ENCODE data around the gene EHMT1. TPM values are rescaled to one million over a fixed set of nuclear protein-coding genes. Genes with fewer than 3 reads are reported as not detected.

The EHMT1 gene
- total RNA-seq, 1 experiment from 2014 or later, result 112 TPM

DNA sequence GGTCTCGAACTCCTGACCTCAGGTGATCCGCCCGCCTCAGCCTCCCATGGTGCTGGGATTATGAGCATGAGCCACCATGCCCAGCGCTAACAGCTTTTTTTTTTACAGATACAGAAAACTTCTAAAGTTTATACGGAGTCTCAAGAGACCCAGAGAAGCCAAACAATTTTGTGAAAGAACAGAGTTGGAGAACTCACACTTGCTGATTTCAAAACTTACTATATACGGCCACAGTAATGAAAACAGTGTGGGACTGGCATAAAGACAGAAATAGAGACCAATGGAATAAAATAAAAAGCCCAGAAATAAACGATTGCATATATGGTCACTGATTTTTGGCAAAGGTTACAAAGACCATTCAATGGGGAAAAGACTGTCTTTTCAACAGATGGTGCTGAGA is 173.1 kb downstream of the EHMT1 start:
- no peak overlapping the region for H3K56ac ChIP-seq (ENCODE audit: insufficient read length, low read depth, low read length)
- Mint-ChIP-seq H3K9me3 (no peaks in the 10 kb centered on the region; a peak in 1 of 5 replicates), H3K27ac (no peak overlapping the region), H3K27me3 (ENCODE audit: low read depth) (no peaks in the 10 kb centered on the region), H3K4me1 (peaks cover 2 to 6% of the 10 kb centered on the region in 2 experiments), H3K36me3 (ENCODE audit: insufficient read depth in 1 of 3, low read depth in 3 of 3) (peaks cover 49 to 71% (median 61%) of the 10 kb centered on the region in 3 experiments; a peak in 6 of 7 replicates), H3K4me3 (no peak overlapping the region)
- H3K27me3 ChIP-seq (ENCODE audit: insufficient read depth, low read length), result no peaks in the 10 kb centered on the region
- no peak overlapping the region for H3K27ac ChIP-seq (ENCODE audit: insufficient read length, low read depth, low read length)
- no peak for DNase-seq
- H3K9me3 ChIP-seq (ENCODE audit: control insufficient read depth, low read depth, low read length), result no peaks in the 10 kb centered on the region
- no peak overlapping the region for H3K18ac ChIP-seq (ENCODE audit: insufficient read length, low read depth, low read length)
- TF ChIP-seq, protein P1, sequence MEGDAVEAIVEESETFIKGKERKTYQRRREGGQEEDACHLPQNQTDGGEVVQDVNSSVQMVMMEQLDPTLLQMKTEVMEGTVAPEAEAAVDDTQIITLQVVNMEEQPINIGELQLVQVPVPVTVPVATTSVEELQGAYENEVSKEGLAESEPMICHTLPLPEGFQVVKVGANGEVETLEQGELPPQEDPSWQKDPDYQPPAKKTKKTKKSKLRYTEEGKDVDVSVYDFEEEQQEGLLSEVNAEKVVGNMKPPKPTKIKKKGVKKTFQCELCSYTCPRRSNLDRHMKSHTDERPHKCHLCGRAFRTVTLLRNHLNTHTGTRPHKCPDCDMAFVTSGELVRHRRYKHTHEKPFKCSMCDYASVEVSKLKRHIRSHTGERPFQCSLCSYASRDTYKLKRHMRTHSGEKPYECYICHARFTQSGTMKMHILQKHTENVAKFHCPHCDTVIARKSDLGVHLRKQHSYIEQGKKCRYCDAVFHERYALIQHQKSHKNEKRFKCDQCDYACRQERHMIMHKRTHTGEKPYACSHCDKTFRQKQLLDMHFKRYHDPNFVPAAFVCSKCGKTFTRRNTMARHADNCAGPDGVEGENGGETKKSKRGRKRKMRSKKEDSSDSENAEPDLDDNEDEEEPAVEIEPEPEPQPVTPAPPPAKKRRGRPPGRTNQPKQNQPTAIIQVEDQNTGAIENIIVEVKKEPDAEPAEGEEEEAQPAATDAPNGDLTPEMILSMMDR (conservative IDR thresholded peaks at IDR 0.05), result no peak
- H4K20me1 ChIP-seq (ENCODE audit: control insufficient read depth, insufficient read depth, insufficient read length), result peaks cover 7% of the 10 kb centered on the region
- H2BK20ac ChIP-seq (ENCODE audit: low read depth, low read length, poor library complexity, severe bottlenecking), result no peak overlapping the region
- no peaks in the 10 kb centered on the region for H3K79me1 ChIP-seq (ENCODE audit: insufficient read depth, low read depth, low read length, poor library complexity, severe bottlenecking)
- no peak overlapping the region for H3K4me2 ChIP-seq (ENCODE audit: insufficient read depth, insufficient read length, low read length)
- no peak overlapping the region for H3K14ac ChIP-seq (ENCODE audit: insufficient read depth, low read length)
- no CpG with 5 or more reads among the region's 7 CpGs for WGBS (ENCODE audit: extremely low coverage, insufficient read length, low lambda C conversion rate)
- no peak overlapping the region for H3K4ac ChIP-seq (ENCODE audit: low read depth, low read length)
- H4K5ac ChIP-seq (ENCODE audit: insufficient read length, low read depth, low read length), result no peak overlapping the region
- no peak overlapping the region for H2BK12ac ChIP-seq (ENCODE audit: insufficient read length, low read depth, low read length)
- H3T11ph ChIP-seq (ENCODE audit: low read length), result no peak overlapping the region
- H2BK5ac ChIP-seq (ENCODE audit: insufficient read length, low read length), result no peak overlapping the region
- no peak overlapping the region for H2BK15ac ChIP-seq (ENCODE audit: low read depth, low read length)
- H3K4me1 ChIP-seq (ENCODE audit: insufficient read depth, low read length), result no peaks in the 10 kb centered on the region
- no peaks in the 10 kb centered on the region for H3K23me2 ChIP-seq (ENCODE audit: insufficient read length, low read depth, low read length, poor library complexity, severe bottlenecking)
- no peak overlapping the region for H2AK5ac ChIP-seq (ENCODE audit: insufficient read length, low read length)
- H3K79me2 ChIP-seq (ENCODE audit: insufficient read depth, low read length), result no peaks in the 10 kb centered on the region
- H2BK120ac ChIP-seq (ENCODE audit: low read depth, low read length, poor library complexity, severe bottlenecking), result no peak overlapping the region
- H2AFZ ChIP-seq (ENCODE audit: low read length), result no peak overlapping the region
- H3K23ac ChIP-seq (ENCODE audit: insufficient read length, low read depth, low read length), result no peak overlapping the region
- H4K91ac ChIP-seq (ENCODE audit: insufficient read length, low read depth, low read length), result no peak overlapping the region
- no peak overlapping the region for H4K8ac ChIP-seq (replicated peaks; ENCODE audit: insufficient read length, low read depth, low read length)
- no peak overlapping the region for H3K9ac ChIP-seq (ENCODE audit: extremely low read depth, insufficient read length, low read length)

All from H9 (cell line).